Anterior cingulate cortex (tissue), 58 donors: ENCODE measurements around the gene EPHB1.
"Not testable (repeated sequence)": the region's sequence is repeated elsewhere in the genome, so short reads cannot be mapped to it uniquely, and the experiment has no call there.

Experiments
- DNase-seq, 58 donors: peaks; one replicate each; lab custom pipeline; 2025; lab: John Stamatoyannopoulos, UW

Gene EPHB1

GRCh38 chr3:134775831-134776230, 19.2 kb upstream of the EPHB1 start:
- no peak for DNase-seq

DNA sequence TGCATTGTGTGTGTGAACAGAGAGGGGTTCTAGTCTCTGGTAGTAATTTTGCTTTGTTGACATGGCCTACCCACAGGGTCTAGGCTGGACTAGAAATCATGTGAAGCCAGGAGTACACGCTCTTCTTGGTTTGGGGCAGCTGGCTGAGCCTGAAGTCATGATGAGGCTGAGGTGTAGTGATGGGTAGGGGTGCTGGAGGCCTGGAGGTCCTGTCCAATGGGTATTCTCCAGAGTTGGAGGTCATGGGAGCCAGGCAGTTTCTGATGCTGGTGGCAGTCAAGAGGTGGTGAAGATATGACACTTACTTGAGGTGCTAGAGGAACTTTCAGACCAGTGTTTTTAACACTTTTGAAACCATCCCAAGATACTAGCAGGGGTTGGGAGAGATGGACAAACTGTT, 18.5 kb upstream of the EPHB1 start:
- DNase-seq = no peak

DNA sequence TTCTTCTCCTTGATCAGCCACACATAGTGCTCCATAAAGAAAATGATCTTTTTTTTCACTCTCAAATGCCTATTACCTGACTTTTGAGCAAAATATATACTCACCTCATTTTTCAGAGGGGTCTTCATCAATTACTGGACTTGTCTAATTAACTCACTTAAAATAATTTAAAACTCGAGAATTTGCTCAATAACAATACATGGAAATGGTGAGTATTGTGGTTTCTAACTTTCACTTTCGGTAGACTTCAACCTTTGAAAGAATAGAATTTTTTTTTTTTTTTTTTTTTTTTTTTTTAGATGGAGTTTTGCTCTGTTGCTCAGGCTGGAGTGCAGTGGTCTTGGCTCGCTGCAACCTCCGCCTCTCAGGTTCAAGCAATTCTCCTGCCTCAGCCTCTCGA, 17.7 kb upstream of the EPHB1 start:
- no peak for DNase-seq

DNA sequence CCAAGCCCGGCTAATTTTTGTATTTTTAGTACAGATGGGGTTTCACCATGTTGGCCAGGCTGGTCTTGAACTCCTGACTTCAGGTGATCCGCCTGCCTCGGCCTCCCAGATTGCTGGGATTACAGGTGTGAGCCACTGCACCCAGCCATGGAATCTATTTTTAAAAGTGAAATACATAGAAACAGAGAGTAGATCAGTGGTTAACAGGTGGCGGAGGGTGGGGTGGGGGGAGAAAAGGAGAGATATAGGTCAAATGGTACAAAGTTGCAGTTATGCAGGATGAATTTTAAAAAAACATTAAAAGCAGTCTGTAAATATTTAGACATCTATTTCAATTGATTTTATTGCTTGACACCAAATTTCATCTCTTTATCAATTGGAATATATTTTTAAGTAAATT, 6.8 kb upstream of the EPHB1 start:
- not testable (repeated sequence) for DNase-seq

- DNase-seq = no peak
Measured at GRCh38 chr3:134790065-134790464, 5.0 kb upstream of the EPHB1 start.

DNA sequence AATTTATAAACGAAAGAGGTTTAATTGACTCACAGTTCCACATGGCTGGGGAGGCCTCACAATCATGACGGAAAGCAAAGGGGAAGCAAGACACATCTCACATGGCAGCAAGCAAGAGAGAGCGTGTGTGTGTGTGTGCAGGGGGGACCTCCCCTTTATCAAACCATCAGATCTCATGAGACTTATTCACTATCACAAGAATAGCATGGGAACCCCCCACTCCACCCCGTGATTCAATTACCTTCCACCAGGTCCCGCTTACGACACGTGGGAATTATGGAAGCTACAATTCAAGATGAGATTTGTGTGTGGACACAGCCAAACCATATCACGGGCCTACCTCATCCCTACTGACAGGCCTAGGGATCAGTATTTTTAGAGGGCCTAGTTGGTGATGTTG, 3.1 kb upstream of the EPHB1 start:
- DNase-seq = no peak

GRCh38 chr3:134792700-134793099, 2.4 kb upstream of the EPHB1 start:
- no peak for DNase-seq

- no peak for DNase-seq
Measured at GRCh38 chr3:134793562-134793961, 1.5 kb upstream of the EPHB1 start.

GRCh38 chr3:134794323-134794722, 737 bp upstream of the EPHB1 start:
- DNase-seq = no peak

DNA sequence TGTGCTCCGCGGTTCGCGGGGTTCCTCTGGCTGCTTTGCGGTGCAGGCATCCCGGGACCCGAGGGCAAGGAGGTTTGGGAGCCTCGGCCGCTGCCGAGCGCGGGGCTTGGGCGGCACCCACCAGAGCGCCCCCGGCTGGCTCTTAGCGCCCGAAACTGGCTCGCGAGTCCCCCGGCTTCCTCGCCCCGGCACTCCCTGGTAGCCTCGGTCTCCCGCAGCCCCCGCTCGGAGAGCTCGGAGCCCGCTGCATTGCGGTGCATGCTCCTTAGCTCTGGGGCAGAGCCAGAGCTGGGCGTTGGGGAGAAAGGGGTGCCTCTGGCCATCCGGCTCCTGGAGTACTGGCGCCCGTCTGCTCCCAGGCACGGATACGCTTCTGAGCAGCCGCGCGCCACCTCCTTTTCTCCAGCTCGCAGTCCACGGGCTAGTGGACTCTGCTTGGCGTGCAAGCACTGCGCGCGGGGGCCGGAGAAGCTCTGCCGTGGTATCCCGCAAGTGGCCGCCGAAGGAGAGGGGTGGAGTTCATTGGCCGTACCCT, 753 bp downstream of the EPHB1 start:
- peak in 21 of 58 donors; percentile 13 to 63 (median 41) for DNase-seq

- peak in 47 of 58 donors; percentile 12 to 74 (median 48) for DNase-seq
Measured at GRCh38 chr3:134796281-134797056, 1.4 kb downstream of the EPHB1 start.

DNA sequence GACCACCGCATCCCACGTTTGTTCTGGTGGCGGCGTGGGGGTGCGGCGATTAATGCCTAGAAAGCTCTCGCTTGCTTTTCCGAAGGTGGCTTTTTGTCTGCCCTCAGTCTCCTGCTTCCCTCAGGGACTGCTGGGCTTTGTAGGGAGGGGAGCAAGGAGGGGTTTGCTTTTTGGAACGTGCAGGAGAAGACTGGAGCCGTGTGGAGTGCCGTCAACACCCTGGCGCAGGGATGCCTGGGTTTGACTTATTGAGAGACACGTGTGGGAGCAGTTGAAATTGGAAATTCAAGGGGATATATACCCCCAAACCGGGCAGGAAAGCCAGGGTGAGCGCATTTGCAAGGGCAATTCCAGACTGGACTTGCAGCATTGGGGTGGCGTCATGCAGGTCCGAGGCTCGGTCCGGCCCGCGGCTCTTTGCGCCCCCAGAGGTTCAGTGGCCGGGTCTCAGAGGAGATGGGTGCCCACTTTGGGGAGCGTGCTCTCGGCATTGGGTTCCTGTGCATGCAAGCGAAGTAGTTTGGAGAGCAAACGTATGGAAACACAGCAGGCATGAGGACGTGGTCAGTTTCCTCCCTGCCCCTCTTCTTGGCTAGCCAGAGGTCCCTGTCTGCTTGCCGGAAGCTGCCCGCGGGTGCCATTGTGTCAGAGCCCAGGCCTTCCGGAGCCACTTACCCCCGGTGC, 2.1 kb downstream of the EPHB1 start:
- DNase-seq = peak in 3 of 58 donors; percentile 3 to 40 (median 23)

GRCh38 chr3:134797741-134798451, 2.8 kb downstream of the EPHB1 start:
- peak in 2 of 58 donors; percentile 4 to 6 for DNase-seq

- no peak for DNase-seq
Measured at GRCh38 chr3:134798681-134799311, 3.7 kb downstream of the EPHB1 start.

DNA sequence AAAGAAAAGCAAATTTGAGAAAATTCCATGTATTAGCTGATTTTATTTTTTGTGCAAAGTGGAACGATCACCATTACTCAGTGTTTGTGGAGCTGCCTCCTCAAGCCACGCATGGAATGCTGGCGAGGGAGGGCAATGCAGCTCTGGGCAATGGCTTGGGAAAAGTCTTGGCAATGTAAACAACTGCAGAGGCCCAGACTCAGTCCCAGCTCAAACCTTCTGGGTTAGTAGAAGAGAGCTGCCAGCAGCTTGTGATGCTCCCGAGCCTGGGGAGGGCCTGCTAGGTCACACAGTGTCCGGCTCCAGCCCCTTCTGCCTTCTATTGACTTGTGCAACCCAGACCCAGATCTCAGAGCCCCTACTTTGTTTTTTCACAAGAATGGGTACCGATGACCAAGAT, 4.3 kb downstream of the EPHB1 start:
- DNase-seq = peak in 24 of 58 donors; percentile 2 to 51 (median 16)

DNA sequence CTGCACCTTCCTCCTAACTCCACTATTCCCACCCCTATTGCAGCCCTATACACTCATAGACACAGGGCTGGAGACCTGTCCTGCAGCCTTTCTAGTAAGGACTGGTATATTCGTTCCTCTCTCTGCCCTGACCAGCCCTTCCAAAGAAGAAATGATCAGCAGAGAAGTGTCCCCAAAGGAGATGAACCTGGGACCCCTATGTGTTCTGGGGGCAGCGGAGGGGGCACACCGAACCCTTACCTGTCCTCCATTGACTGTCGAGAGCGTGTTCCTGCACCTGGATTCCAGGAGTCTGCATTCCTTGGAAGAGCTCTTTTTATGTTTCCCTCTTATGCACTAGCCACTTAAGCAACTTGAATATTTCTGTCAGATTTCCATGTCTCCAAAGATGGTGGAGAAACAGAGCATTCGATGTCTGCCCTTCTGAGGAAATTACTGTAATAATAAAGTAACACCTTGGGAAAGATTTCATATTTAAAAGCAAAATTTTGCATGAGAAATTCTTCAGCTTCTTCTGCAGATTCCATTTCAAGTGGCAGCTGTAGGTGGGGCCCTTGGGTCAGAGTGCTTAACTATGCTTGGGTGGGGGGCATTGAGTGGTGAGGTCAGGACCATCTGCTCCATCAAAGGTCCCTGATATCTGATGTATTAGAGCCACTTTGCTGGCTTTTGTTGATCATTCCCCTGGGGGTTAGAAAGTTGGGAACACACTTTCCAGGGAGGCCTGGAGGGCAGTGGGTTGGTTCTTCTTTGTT, 6.3 kb downstream of the EPHB1 start:
- no peak for DNase-seq

DNA sequence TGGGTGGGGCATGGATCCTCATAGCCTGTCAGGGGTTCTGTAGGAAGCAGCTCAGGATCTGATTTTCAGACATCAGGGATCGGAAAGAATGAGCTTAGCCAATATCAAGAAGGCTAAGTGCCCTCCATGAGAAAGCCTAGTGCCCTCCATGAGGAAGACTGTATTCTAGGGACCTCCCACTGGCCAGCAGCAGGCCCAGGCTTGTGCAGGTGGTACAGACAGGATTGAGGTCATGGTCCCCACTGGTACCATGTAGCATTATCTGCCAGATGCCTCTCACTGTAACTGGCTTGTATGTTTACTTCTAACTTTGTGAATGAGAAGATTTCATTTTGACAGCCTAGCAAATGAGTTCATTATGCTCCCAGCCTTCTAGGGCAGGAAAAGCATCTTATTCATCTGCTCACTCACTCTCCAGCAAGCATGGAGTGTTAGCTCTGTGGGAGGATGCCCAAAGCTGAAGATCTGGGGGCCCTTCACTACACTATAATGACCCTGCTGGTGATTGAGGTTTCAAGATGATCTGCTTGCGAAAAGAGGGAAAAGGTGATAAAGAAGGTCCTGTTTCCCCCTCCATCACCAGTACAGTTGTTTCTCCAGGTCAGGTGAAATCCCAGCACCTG, 7.5 kb downstream of the EPHB1 start:
- DNase-seq = no peak

GRCh38 chr3:134803051-134803505, 8.0 kb downstream of the EPHB1 start:
- no peak for DNase-seq

GRCh38 chr3:134803652-134804051, 8.6 kb downstream of the EPHB1 start:
- no peak for DNase-seq
